Activated CD4-positive, alpha-beta T cell treated with anti-CD3 and anti-CD28 coated beads, Interleukin-2, amount 10 ng/mL, durations not matched to agents 7 days and 5 days (primary cell): ENCODE results near the gene SLC37A3. TPM values are rescaled to one million over a fixed set of nuclear protein-coding genes. Genes with fewer than 3 reads are reported as not detected.
A peak's percentile ranks its signal among the peaks of the same experiment; 100 is the strongest.
"Not testable (repeated sequence)": the region's sequence is repeated elsewhere in the genome, so short reads cannot be mapped to it uniquely, and the experiment has no call there.

ENCODE experiments used
- CTCF ChIA-PET: fragments of 350-600 bp; sonication (Branson Sonifier 250); formaldehyde crosslinking; loops from one replicate; lab custom pipeline; 2021; ENCODE audit warnings: antibody characterized with exemption; lab: Charles Lee
- POLR2A ChIA-PET: fragments of 350-600 bp; sonication (Branson Sonifier 250); formaldehyde crosslinking; loops from one replicate; lab custom pipeline; 2021; ENCODE audit warnings: antibody characterized with exemption; lab: Charles Lee
- DNase-seq: peaks from one replicate; pipeline ENCODE4 v3.0.0-alpha.2; 2020
- H3K27ac Mint-ChIP-seq: one replicate; pipeline ENCODE4 v1.8.0; 2021; ENCODE audit warnings: mild to moderate bottlenecking, moderate library complexity, mixed read lengths
- H3K27me3 Mint-ChIP-seq: one replicate; pipeline ENCODE4 v1.8.0; 2021; ENCODE audit warnings: mixed read lengths
- H3K36me3 Mint-ChIP-seq: one replicate; pipeline ENCODE4 v1.8.0; 2021; ENCODE audit warnings: low read depth, mixed read lengths
- H3K4me1 Mint-ChIP-seq: one replicate; pipeline ENCODE4 v1.8.0; 2021; ENCODE audit warnings: mixed read lengths
- H3K4me3 Mint-ChIP-seq: one replicate; pipeline ENCODE4 v1.8.0; 2021; ENCODE audit warnings: mild to moderate bottlenecking, moderate library complexity, mixed read lengths
- H3K9me3 Mint-ChIP-seq: one replicate; pipeline ENCODE4 v1.8.0; 2021; ENCODE audit warnings: mixed read lengths
- total RNA-seq, 2 experiments: library from RNA; stranded (reverse); gene quantifications; one replicate each; pipeline ENCODE4 v1.2.3, GENCODE V29; 2021

The SLC37A3 gene
- total RNA-seq, 2 experiments from 2014 or later, result 24.9 to 28.5 TPM

- H3K36me3 Mint-ChIP-seq, result peaks cover 17% of the 10 kb centered on the region
- H3K27ac Mint-ChIP-seq, result no peak overlapping the region
- H3K4me3 Mint-ChIP-seq, result no peak overlapping the region
- POLR2A ChIA-PET, result no interaction called here
- no peak for DNase-seq
- CTCF ChIA-PET, result no interaction called here
- H3K4me1 Mint-ChIP-seq, result no peaks in the 10 kb centered on the region
- no peaks in the 10 kb centered on the region for H3K9me3 Mint-ChIP-seq
- H3K27me3 Mint-ChIP-seq, result no peaks in the 10 kb centered on the region
Observed at GRCh38 chr7:140333686-140334085, 64.6 kb downstream of the SLC37A3 start.

GRCh38 chr7:140333223-140333622 is 65.1 kb downstream of the SLC37A3 start:
- Mint-ChIP-seq H3K4me1 (no peaks in the 10 kb centered on the region), H3K4me3 (no peak overlapping the region), H3K27ac (no peak overlapping the region), H3K27me3 (no peaks in the 10 kb centered on the region), H3K36me3 (peaks cover 17% of the 10 kb centered on the region), H3K9me3 (no peaks in the 10 kb centered on the region)
- ChIA-PET POLR2A (no interaction called here), CTCF (no interaction called here)
- no peak for DNase-seq

GRCh38 chr7:140330595-140330994 is 67.7 kb downstream of the SLC37A3 start:
- Mint-ChIP-seq H3K27ac (no peak overlapping the region), H3K27me3 (no peaks in the 10 kb centered on the region), H3K4me3 (no peak overlapping the region), H3K36me3 (peaks cover 13% of the 10 kb centered on the region), H3K4me1 (no peaks in the 10 kb centered on the region), H3K9me3 (no peaks in the 10 kb centered on the region)
- POLR2A ChIA-PET, result no interaction called here
- no peak for DNase-seq
- CTCF ChIA-PET, result interaction anchor here (0.8 to 2.3 kb wide), 4 partner anchors 10 to 44 kb away, joined by 3 to 5 read pairs (median 4); no protein-coding TSS in a partner anchor

- Mint-ChIP-seq H3K36me3 (peaks cover 9% of the 10 kb centered on the region), H3K27ac (no peak overlapping the region), H3K4me3 (no peak overlapping the region), H3K4me1 (no peaks in the 10 kb centered on the region), H3K27me3 (no peaks in the 10 kb centered on the region), H3K9me3 (no peaks in the 10 kb centered on the region)
- ChIA-PET POLR2A (no interaction called here), CTCF (interaction anchor here (0.8 to 2.3 kb wide), 4 partner anchors 11 to 44 kb away, joined by 3 to 5 read pairs (median 4); no protein-coding TSS in a partner anchor)
- no peak for DNase-seq
Observed at GRCh38 chr7:140330128-140330527, 68.2 kb downstream of the SLC37A3 start.

- no peaks in the 10 kb centered on the region for H3K9me3 Mint-ChIP-seq
- ChIA-PET POLR2A (no interaction called here), CTCF (interaction anchor here (0.7 to 2.7 kb wide), 4 partner anchors 9 to 159 kb away, joined by 3 to 10 read pairs (median 4); no protein-coding TSS in a partner anchor)
- no peaks in the 10 kb centered on the region for H3K27me3 Mint-ChIP-seq
- H3K27ac Mint-ChIP-seq, result no peak overlapping the region
- no peak overlapping the region for H3K4me3 Mint-ChIP-seq
- no peak for DNase-seq
- no peaks in the 10 kb centered on the region for H3K36me3 Mint-ChIP-seq
- no peaks in the 10 kb centered on the region for H3K4me1 Mint-ChIP-seq
Observed at GRCh38 chr7:140327261-140327661, 71.1 kb downstream of the SLC37A3 start.

GRCh38 chr7:140326116-140326928 is 72.0 kb downstream of the SLC37A3 start:
- DNase-seq, result peak; percentile 67
- Mint-ChIP-seq H3K36me3 (no peaks in the 10 kb centered on the region), H3K4me3 (no peak overlapping the region), H3K27ac (peak overlapping the region; percentile 20), H3K27me3 (no peaks in the 10 kb centered on the region), H3K9me3 (no peaks in the 10 kb centered on the region), H3K4me1 (no peaks in the 10 kb centered on the region)
- ChIA-PET POLR2A (no interaction called here), CTCF (interaction anchor here (0.6 to 2.7 kb wide), 11 partner anchors 8 to 235 kb away, joined by 3 to 10 read pairs (median 4); no protein-coding TSS in a partner anchor)

GRCh38 chr7:140325600-140325999 is 72.7 kb downstream of the SLC37A3 start:
- no peaks in the 10 kb centered on the region for H3K9me3 Mint-ChIP-seq

GRCh38 chr7:140324714-140325113 is 73.6 kb downstream of the SLC37A3 start:
- no peaks in the 10 kb centered on the region for H3K27me3 Mint-ChIP-seq

More at GRCh38 chr7:140325600-140325999, 72.7 kb downstream of the SLC37A3 start:
- Mint-ChIP-seq H3K4me1 (no peaks in the 10 kb centered on the region), H3K36me3 (no peaks in the 10 kb centered on the region), H3K4me3 (no peak overlapping the region), H3K27me3 (no peaks in the 10 kb centered on the region), H3K27ac (no peak overlapping the region)
- CTCF ChIA-PET, result interaction anchor here (0.9 to 2.7 kb wide), 5 partner anchors 9 to 234 kb away, joined by 3 to 10 read pairs (median 3); no protein-coding TSS in a partner anchor
- DNase-seq, result no peak
- POLR2A ChIA-PET, result no interaction called here

GRCh38 chr7:140322759-140323158 is 75.6 kb downstream of the SLC37A3 start:
- ChIA-PET POLR2A (no interaction called here), CTCF (no interaction called here)
- DNase-seq, result no peak
- Mint-ChIP-seq H3K36me3 (peaks cover under 1% of the 10 kb centered on the region), H3K27ac (no peak overlapping the region), H3K4me1 (peaks cover 1% of the 10 kb centered on the region), H3K27me3 (no peaks in the 10 kb centered on the region), H3K4me3 (no peak overlapping the region), H3K9me3 (no peaks in the 10 kb centered on the region)

More at GRCh38 chr7:140324714-140325113, 73.6 kb downstream of the SLC37A3 start:
- no peak overlapping the region for H3K27ac Mint-ChIP-seq
- H3K9me3 Mint-ChIP-seq, result no peaks in the 10 kb centered on the region
- POLR2A ChIA-PET, result no interaction called here
- no peak for DNase-seq
- no peaks in the 10 kb centered on the region for H3K36me3 Mint-ChIP-seq
- CTCF ChIA-PET, result interaction anchor here (2.7 kb wide), 1 partner anchor 17 kb away, joined by 10 read pairs; no protein-coding TSS in a partner anchor
- no peak overlapping the region for H3K4me3 Mint-ChIP-seq
- peaks cover 1% of the 10 kb centered on the region for H3K4me1 Mint-ChIP-seq

GRCh38 chr7:140320078-140320477 is 78.3 kb downstream of the SLC37A3 start:
- H3K4me3 Mint-ChIP-seq, H3K27me3 Mint-ChIP-seq, H3K36me3 Mint-ChIP-seq, CTCF ChIA-PET, POLR2A ChIA-PET, H3K27ac Mint-ChIP-seq, DNase-seq, H3K9me3 Mint-ChIP-seq: not testable (repeated sequence)
- H3K4me1 Mint-ChIP-seq, result peaks cover 17% of the 10 kb centered on the region

- ChIA-PET CTCF (interaction anchor here (1.0 to 1.4 kb wide), 4 partner anchors 9 to 255 kb away, joined by 3 to 5 read pairs (median 3); partner anchors contain the start of gene PARP12), POLR2A (no interaction called here)
- DNase-seq, result no peak
- Mint-ChIP-seq H3K4me1 (peaks cover 18% of the 10 kb centered on the region), H3K27me3 (no peaks in the 10 kb centered on the region), H3K9me3 (peaks cover 2% of the 10 kb centered on the region), H3K36me3 (peaks cover 4% of the 10 kb centered on the region), H3K27ac (no peak overlapping the region), H3K4me3 (no peak overlapping the region)
Observed at GRCh38 chr7:140317999-140318398, 80.3 kb downstream of the SLC37A3 start.

- Mint-ChIP-seq H3K4me1 (peaks cover 22% of the 10 kb centered on the region), H3K9me3 (peaks cover 6% of the 10 kb centered on the region), H3K4me3 (no peak overlapping the region), H3K36me3 (peaks cover 8% of the 10 kb centered on the region), H3K27me3 (no peaks in the 10 kb centered on the region), H3K27ac (no peak overlapping the region)
- no peak for DNase-seq
- ChIA-PET POLR2A (no interaction called here), CTCF (interaction anchor here (1.2 kb wide), 1 partner anchor 12 kb away, joined by 3 read pairs; no protein-coding TSS in a partner anchor)
Observed at GRCh38 chr7:140317597-140317996, 80.7 kb downstream of the SLC37A3 start.

- Mint-ChIP-seq H3K36me3 (peaks cover 19% of the 10 kb centered on the region), H3K4me3 (no peak overlapping the region), H3K4me1 (peaks cover 27% of the 10 kb centered on the region), H3K27me3 (no peaks in the 10 kb centered on the region), H3K9me3 (peaks cover 15% of the 10 kb centered on the region), H3K27ac (no peak overlapping the region)
- ChIA-PET CTCF (interaction anchor here (0.5 to 1.6 kb wide), 6 partner anchors 9 to 141 kb away, joined by 3 to 5 read pairs (median 4); no protein-coding TSS in a partner anchor), POLR2A (no interaction called here)
- no peak for DNase-seq
Observed at GRCh38 chr7:140316165-140316661, 82.1 kb downstream of the SLC37A3 start.
